Kidney (tissue), 14 donors: Measurements from ENCODE around the gene ITGAL. TPM values are rescaled to one million over a fixed set of nuclear protein-coding genes. Genes with fewer than 3 reads are reported as not detected.
A peak's percentile ranks its signal among the peaks of the same experiment; 100 is the strongest.
"Not testable (repeated sequence)": the region's sequence is repeated elsewhere in the genome, so short reads cannot be mapped to it uniquely, and the experiment has no call there.

ENCODE experiments used
- DNase-seq, 5 donors: peaks; one replicate each; pipeline ENCODE4 v3.0.0-alpha.2; 2013 to 2020
- FAIRE-seq: peaks from 2 replicates; lab custom pipeline; 2012; peaks lifted over from hg19 to GRCh38; lab: Jason Lieb, UNC
- H3K27ac ChIP-seq, 2 donors: one replicate each; pipeline ENCODE4 v1.7.0; 2013; ENCODE audit warnings: low read depth in 2 of 2, low read length in 2 of 2, inconsistent platforms in 1 of 2
- H3K27me3 ChIP-seq: one replicate; pipeline ENCODE4 v1.7.1; 2013; ENCODE audit warnings: low read length, inconsistent platforms; ENCODE audit not compliant: control insufficient read depth, insufficient read depth
- H3K36me3 ChIP-seq, 3 donors: one replicate each; pipeline versions ENCODE4 v1.7.0 to v1.7.1; 2013; ENCODE audit warnings: low read length in 3 of 3, control low read depth in 1 of 3, inconsistent platforms in 1 of 3; ENCODE audit not compliant: insufficient read depth in 3 of 3, control insufficient read depth in 2 of 3
- H3K4me1 ChIP-seq, 3 donors: one replicate each; pipeline versions ENCODE4 v1.7.0 to v1.7.1; 2013; ENCODE audit warnings: low read length in 3 of 3, inconsistent platforms in 1 of 3, low read depth in 1 of 3; ENCODE audit not compliant: control insufficient read depth in 2 of 3, insufficient read depth in 2 of 3
- H3K4me3 ChIP-seq, 3 donors: one replicate each; pipeline versions ENCODE4 v1.7.0 to v1.8.1; 2013; ENCODE audit warnings: low read length in 3 of 3, control low read depth in 1 of 3, inconsistent platforms in 1 of 3
- H3K9ac ChIP-seq, 3 donors: one replicate each; pipeline versions ENCODE4 v1.7.0 to v1.7.1; 2013; ENCODE audit warnings: low read length in 3 of 3, control low read depth in 1 of 3, inconsistent platforms in 1 of 3
- H3K9me3 ChIP-seq, 3 donors: one replicate each; pipeline versions ENCODE4 v1.7.0 to v1.7.1; 2013; ENCODE audit warnings: low read length in 3 of 3, control low read depth in 1 of 3, inconsistent platforms in 1 of 3; ENCODE audit not compliant: control insufficient read depth in 2 of 3, insufficient read depth in 1 of 3
- CTCF ChIP-seq: IDR thresholded peaks from 3 replicates; pipeline ENCODE4 v1.5.1; 2012; ENCODE audit warnings: mild to moderate bottlenecking, moderate library complexity, borderline replicate concordance; ENCODE audit not compliant: insufficient read depth; ENCODE audit errors: extremely low read depth
- intact Hi-C: fragments of 100-400 bp; cut with DNase I; formaldehyde crosslinking; loops from one replicate; pipeline ENCODE4 v1.11.1; 2022
- polyA plus RNA-seq: library from polyadenylated mRNA; stranded (reverse); fragments of 350-450 nt; fragmentation: Illumina TruSeq; extraction: RNeasy Lipid Tissue Mini Kit (QIAGEN cat#74804); gene quantifications from one replicate; pipeline ENCODE4 v1.2.3, GENCODE V29; 2014; ENCODE audit warnings: low read depth, low replicate concordance; ENCODE audit not compliant: insufficient read depth
- total RNA-seq: library from RNA; stranded (reverse); fragmentation: NEBNext Ultra II Directional; extraction: Animal tissue kit (Norgen Biotek cat#: 25700); gene quantifications from one replicate; pipeline ENCODE4 v1.2.1, GENCODE V29; 2021
- donor health status: control.
- donor health status: control.
- donor health status: control.
- donor health status: control.
- donor health status: control.
- donor health status: DM: yes; HTN: yes; CAD: no.
- donor health status: Normal renal cell carcinoma (clear cell type).

Gene ITGAL
- total and polyA plus RNA-seq, 2 donors from 2014 or later: 0.56 to 19.6 TPM

GRCh38 chr16:30539000-30539964 is 66.7 kb downstream of the ITGAL start:
- no peak for FAIRE-seq
- Histone ChIP-seq H3K27me3 (no peaks in the 10 kb centered on the region), H3K9ac (no peak overlapping the region), H3K36me3 (no peaks in the 10 kb centered on the region), H3K27ac (no peak overlapping the region), H3K4me3 (no peak overlapping the region), H3K9me3 (no peaks in the 10 kb centered on the region), H3K4me1 (peaks cover 0 to 11% (median 0%) of the 10 kb centered on the region in 3 donors)
- no peak for DNase-seq
- TF ChIP-seq CTCF: no peak
- intact Hi-C loops: no loop called here

GRCh38 chr16:30539986-30540526 is 67.5 kb downstream of the ITGAL start:
- H3K4me1 ChIP-seq: peaks cover 0 to 11% (median 0%) of the 10 kb centered on the region in 3 donors
- H3K27ac ChIP-seq, H3K9ac ChIP-seq, intact Hi-C loops, FAIRE-seq, H3K36me3 ChIP-seq, DNase-seq, H3K27me3 ChIP-seq, H3K4me3 ChIP-seq, H3K9me3 ChIP-seq: not testable (repeated sequence)

GRCh38 chr16:30540916-30541464 is 68.4 kb downstream of the ITGAL start:
- FAIRE-seq, H3K27ac ChIP-seq, H3K4me1 ChIP-seq, H3K36me3 ChIP-seq, DNase-seq, H3K9me3 ChIP-seq, intact Hi-C loops, H3K27me3 ChIP-seq: not testable (repeated sequence)
- Histone ChIP-seq H3K4me3 (peak overlapping the region in 1 of 3 donors; percentile 16), H3K9ac (peak overlapping the region in 1 of 3 donors; percentile 19)

DNA sequence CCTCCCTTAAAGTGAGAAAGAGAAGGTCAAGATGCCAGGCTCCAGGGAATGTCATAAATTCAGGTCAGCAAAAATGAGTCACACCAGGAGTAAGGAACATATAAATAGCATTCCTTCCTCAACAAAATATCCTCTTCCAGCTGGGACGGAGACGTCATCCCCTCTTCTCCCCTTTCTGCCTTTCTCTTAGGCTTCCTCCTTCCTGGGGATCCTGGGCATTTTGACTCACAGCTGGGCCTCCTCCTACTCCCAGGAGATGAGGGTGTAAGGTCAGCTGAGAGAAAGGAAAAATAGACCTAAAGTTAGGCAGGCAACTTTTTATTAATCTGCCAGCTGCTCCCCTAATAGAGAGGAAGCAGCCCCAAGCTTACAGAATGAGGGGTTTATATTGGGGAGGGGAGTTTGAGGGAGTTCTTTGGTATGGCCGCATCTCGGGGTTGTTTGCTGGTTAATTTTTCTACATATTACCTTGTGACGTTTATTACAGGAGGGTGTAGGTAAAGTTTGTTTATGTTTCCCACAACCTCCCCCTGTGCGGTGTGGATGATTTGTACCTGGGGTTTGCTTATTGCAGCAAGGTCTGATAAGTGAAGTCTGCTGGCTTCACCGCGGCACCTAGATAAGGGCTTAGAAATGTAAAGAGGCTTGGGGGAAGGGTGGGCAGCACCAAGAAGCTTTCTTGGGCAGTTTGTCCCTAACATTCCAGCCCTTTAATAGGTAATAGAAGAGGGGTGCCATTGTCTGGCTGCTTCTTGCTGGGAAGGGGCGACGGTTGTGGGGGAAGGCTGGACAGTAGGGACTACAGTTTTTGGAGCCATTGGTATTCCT is 69.2 kb downstream of the ITGAL start:
- Histone ChIP-seq H3K4me3 (peak overlapping the region in 1 of 3 donors; percentile 16), H3K27ac (no peak overlapping the region), H3K9me3 (no peaks in the 10 kb centered on the region), H3K9ac (peak overlapping the region in 1 of 3 donors; percentile 19), H3K36me3 (no peaks in the 10 kb centered on the region), H3K4me1 (no peaks in the 10 kb centered on the region), H3K27me3 (no peaks in the 10 kb centered on the region)
- intact Hi-C loops: no loop called here
- DNase-seq (peak in 1 of 5 donors; percentile 64), FAIRE-seq (no peak)
- TF ChIP-seq CTCF: no peak
